Esophagus muscularis mucosa (tissue), 4 donors: ENCODE data around the gene EIF4E2. TPM values are rescaled to one million over a fixed set of nuclear protein-coding genes. Genes with fewer than 3 reads are reported as not detected.

ENCODE experiments used
- DNase-seq: peaks from one replicate; pipeline ENCODE4 v3.0.0-alpha.2; 2017; ENCODE audit errors: extremely low spot score
- H3K27ac ChIP-seq, 4 donors: fragments of 200-600 bp; sonication (generic); replicated peaks in 1 of 4; 1 replicate in 3 of 4; 2 replicates in 1 of 4; pipeline ENCODE4 v1.5.1; 2016 to 2019; ENCODE audit warnings: mild to moderate bottlenecking in 1 of 4
- H3K27me3 ChIP-seq, 4 donors: fragments of 200-600 bp; sonication (generic); one replicate each; pipeline versions ENCODE4 v1.5.1 to v1.6.0; 2016 to 2019
- H3K36me3 ChIP-seq, 4 donors: fragments of 200-600 bp; sonication (generic); one replicate each; pipeline ENCODE4 v1.5.1; 2016 to 2019
- H3K4me1 ChIP-seq, 4 donors: fragments of 200-600 bp; sonication (generic); one replicate each; pipeline ENCODE4 v1.5.1; 2016 to 2019
- H3K4me3 ChIP-seq, 4 donors: fragments of 200-600 bp; sonication (generic); 1 replicate in 2 of 4; 2 replicates in 2 of 4; pipeline ENCODE4 v1.5.1; 2016 to 2019; ENCODE audit warnings: mild to moderate bottlenecking in 4 of 4, moderate library complexity in 1 of 4
- H3K9me3 ChIP-seq, 4 donors: fragments of 200-600 bp; sonication (generic); 1 replicate in 3 of 4; 2 replicates in 1 of 4; pipeline ENCODE4 v1.5.1; 2016 to 2019
- EP300 ChIP-seq: sonication (generic); formaldehyde crosslinking; IDR thresholded peaks from one replicate; pipeline ENCODE4 v1.6.1; 2017; ENCODE audit warnings: antibody characterized with exemption
- POLR2A ChIP-seq: fragments of 450-650 bp; IDR thresholded peaks from one replicate; pipeline ENCODE4 v1.6.1; 2017; ENCODE audit warnings: antibody characterized with exemption, moderate library complexity, mild to moderate bottlenecking, low read depth
- POLR2AphosphoS5 ChIP-seq, 2 donors: sonication (generic); formaldehyde crosslinking; IDR thresholded peaks; one replicate each; pipeline ENCODE4 v1.6.1; 2017; ENCODE audit warnings: antibody characterized with exemption in 2 of 2
- WGBS: methylation state at CpG from one replicate; pipeline ENCODE4 v1.1.5; 2018; 5-methylcytosine and 5-hydroxymethylcytosine counted together
- intact Hi-C: fragments of 100-400 bp; cut with DNase I; formaldehyde crosslinking; loops from one replicate; pipeline ENCODE4 v1.15.1; 2023
- total RNA-seq, 4 donors: library from RNA; depleted of rRNA; stranded (reverse); fragments of >200 nt; gene quantifications; one replicate each; pipeline versions ENCODE4 v1.1.0 to v1.2.1, GENCODE V29; 2016
- TF ChIP-seq, protein P1 (sequence below), 3 experiments: fragments of 200-600 bp in 2 of 3; fragments of 450-650 bp in 1 of 3; sonication (generic) in 2 of 3; IDR thresholded peaks; one replicate each; pipeline ENCODE4 v1.5.1; 2017 to 2019; ENCODE audit warnings: antibody characterized with exemption in 3 of 3, mild to moderate bottlenecking in 2 of 3, moderate library complexity in 1 of 3

Gene EIF4E2
- total RNA-seq, 4 donors from 2014 or later = 37.0 to 55.8 (median 44.2) TPM

DNA sequence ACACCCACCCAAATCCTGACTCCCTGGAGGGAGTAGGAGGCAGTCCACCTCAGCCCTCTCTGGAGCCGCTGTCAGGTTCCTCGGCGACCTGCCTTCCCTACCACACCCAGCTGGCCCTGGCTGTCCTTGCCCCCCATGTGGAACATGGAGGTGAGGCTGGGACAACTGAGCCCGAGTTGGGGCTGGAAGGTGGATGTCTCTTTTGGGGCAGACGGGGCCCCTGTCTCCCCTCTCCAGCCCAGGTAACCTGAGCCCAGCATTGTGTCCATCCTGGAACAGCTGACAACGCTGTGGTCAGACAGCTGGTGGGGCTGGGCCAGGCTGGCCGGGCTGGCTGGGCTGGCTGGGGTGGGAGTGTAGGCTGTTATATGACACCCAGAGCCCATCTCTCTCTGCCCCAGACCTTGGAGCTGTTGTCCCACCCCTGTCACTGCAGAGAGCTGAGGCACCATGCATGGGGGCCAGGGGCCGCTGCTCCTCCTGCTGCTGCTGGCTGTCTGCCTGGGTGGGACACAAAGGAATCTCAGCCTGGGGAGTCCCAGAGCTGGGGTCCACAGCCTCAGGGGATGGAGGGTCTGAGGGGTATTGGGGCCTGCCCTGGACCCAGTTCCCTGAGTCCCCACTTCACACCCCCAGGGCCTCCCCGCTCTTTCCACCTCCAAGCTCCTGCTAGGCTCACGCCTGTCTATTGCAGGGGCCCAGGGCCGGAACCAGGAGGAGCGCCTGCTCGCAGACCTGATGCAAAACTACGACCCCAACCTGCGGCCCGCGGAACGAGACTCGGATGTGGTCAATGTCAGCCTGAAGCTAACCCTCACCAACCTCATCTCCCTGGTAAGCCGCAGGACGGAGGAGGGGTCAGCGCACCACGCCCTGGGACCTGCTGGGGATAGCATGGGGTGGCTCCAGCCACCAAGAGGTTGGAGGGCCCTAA is 10.9 kb upstream of the EIF4E2 start, which contains the start of gene CHRNG:
CHRNG (plus strand) TSS at position 395 of the 934 bp plus-strand sequence; CDS start at position 451, 56 bp downstream.
- intact Hi-C loops = no loop called here
- WGBS = 64% methylated on average over 14 of the region's 23 CpGs
- H3K27me3 ChIP-seq = peaks cover 0 to 68% (median 8%) of the 10 kb centered on the region in 4 donors
- no peaks in the 10 kb centered on the region for H3K4me1 ChIP-seq
- no peak within 1 kb of the TSS for H3K27ac ChIP-seq
- H3K4me3 ChIP-seq = no peak within 1 kb of the TSS
- no peaks in the 10 kb centered on the region for H3K36me3 ChIP-seq
- peaks cover 0 to 8% (median 7%) of the 10 kb centered on the region in 4 donors for H3K9me3 ChIP-seq
- no peak for DNase-seq
- TF ChIP-seq EP300 (no peak), POLR2A (no peak), POLR2AphosphoS5 (IDR thresholded peaks at IDR 0.05) (no peak)
- TF ChIP-seq, protein P1, sequence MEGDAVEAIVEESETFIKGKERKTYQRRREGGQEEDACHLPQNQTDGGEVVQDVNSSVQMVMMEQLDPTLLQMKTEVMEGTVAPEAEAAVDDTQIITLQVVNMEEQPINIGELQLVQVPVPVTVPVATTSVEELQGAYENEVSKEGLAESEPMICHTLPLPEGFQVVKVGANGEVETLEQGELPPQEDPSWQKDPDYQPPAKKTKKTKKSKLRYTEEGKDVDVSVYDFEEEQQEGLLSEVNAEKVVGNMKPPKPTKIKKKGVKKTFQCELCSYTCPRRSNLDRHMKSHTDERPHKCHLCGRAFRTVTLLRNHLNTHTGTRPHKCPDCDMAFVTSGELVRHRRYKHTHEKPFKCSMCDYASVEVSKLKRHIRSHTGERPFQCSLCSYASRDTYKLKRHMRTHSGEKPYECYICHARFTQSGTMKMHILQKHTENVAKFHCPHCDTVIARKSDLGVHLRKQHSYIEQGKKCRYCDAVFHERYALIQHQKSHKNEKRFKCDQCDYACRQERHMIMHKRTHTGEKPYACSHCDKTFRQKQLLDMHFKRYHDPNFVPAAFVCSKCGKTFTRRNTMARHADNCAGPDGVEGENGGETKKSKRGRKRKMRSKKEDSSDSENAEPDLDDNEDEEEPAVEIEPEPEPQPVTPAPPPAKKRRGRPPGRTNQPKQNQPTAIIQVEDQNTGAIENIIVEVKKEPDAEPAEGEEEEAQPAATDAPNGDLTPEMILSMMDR (IDR thresholded peaks at IDR 0.05) = no peak

DNA sequence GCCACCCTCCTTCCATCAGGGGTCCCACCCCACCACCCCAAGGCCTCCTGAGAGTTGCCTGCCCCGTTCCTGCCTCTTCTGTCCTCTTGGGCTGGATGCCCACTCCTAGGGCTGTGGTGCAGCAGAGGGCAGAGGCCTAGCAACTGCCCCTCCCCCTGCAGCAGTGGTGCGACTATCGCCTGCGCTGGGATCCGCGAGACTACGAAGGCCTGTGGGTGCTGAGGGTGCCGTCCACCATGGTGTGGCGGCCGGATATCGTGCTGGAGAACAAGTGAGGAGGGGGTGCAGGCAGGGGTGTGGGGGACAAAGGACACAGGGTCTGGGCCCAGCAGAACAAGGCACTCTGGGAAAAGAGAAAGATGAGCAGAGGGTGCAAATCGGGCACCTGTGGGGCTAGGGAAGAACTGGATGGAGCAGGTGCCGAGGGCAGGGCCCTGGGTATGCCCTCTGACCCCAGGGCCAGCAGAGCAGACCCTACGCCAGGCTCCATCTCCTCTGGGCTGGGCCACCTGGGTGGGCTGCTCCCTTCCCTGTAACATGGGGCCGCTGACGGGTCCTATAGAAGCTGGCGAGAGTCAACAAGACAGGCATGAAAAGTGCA is 9.9 kb upstream of the EIF4E2 start:
- 88% methylated on average over 17 of the region's 17 CpGs for WGBS
- no peak for DNase-seq
- no peaks in the 10 kb centered on the region for H3K36me3 ChIP-seq
- H3K27ac ChIP-seq = no peak overlapping the region
- no peak overlapping the region for H3K4me3 ChIP-seq
- intact Hi-C loops = no loop called here
- H3K27me3 ChIP-seq = peaks cover 0 to 59% (median 8%) of the 10 kb centered on the region in 4 donors
- H3K9me3 ChIP-seq = peaks cover 0 to 8% (median 7%) of the 10 kb centered on the region in 4 donors
- no peaks in the 10 kb centered on the region for H3K4me1 ChIP-seq
- no peak for TF ChIP-seq POLR2AphosphoS5 (IDR thresholded peaks at IDR 0.05)
- TF ChIP-seq, protein P1 (IDR thresholded peaks at IDR 0.05) = no peak
- no peak for TF ChIP-seq POLR2A
- TF ChIP-seq EP300 = no peak

DNA sequence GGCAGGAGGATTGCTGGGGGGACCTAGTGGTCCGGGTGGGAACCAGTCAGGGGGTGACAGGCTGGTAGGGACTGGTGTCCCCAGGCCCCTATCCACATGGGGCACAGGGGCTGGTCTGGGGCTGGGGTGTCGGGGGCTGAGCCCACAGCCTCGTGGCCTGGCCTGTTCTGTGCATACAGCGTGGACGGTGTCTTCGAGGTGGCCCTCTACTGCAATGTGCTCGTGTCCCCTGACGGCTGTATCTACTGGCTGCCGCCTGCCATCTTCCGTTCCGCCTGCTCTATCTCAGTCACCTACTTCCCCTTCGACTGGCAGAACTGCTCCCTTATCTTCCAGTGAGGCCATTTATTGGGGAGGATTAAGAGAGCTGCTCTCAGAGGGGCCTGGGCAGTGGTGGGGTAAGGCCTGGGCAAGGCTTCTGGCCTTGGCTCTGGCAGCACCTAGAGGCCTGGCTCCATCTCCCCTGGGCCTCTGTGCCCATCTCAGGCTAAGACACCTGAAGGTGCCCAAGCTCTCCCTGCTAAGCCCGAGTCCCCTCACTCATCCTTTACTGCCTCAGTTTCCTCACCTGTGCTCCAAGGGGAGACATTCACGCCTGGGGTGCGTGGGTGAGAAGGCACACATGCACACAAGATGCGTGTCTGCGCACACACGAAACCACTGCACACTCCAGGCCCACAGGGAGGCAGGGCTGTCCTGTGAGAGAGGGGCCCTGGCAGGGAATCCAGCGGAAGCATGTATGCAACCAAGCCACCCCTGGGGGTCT is 9.1 kb upstream of the EIF4E2 start:
- Histone ChIP-seq H3K27ac (no peak overlapping the region), H3K36me3 (no peaks in the 10 kb centered on the region), H3K4me3 (no peak overlapping the region), H3K9me3 (peaks cover 0 to 3% (median 2%) of the 10 kb centered on the region in 4 donors), H3K27me3 (peaks cover 0 to 50% (median 8%) of the 10 kb centered on the region in 4 donors), H3K4me1 (no peaks in the 10 kb centered on the region)
- no peak for DNase-seq
- 67% methylated on average over 18 of the region's 19 CpGs for WGBS
- TF ChIP-seq EP300 (no peak), POLR2AphosphoS5 (IDR thresholded peaks at IDR 0.05) (no peak)
- TF ChIP-seq, protein P1 (IDR thresholded peaks at IDR 0.05) = no peak
- intact Hi-C loops = no loop called here

DNA sequence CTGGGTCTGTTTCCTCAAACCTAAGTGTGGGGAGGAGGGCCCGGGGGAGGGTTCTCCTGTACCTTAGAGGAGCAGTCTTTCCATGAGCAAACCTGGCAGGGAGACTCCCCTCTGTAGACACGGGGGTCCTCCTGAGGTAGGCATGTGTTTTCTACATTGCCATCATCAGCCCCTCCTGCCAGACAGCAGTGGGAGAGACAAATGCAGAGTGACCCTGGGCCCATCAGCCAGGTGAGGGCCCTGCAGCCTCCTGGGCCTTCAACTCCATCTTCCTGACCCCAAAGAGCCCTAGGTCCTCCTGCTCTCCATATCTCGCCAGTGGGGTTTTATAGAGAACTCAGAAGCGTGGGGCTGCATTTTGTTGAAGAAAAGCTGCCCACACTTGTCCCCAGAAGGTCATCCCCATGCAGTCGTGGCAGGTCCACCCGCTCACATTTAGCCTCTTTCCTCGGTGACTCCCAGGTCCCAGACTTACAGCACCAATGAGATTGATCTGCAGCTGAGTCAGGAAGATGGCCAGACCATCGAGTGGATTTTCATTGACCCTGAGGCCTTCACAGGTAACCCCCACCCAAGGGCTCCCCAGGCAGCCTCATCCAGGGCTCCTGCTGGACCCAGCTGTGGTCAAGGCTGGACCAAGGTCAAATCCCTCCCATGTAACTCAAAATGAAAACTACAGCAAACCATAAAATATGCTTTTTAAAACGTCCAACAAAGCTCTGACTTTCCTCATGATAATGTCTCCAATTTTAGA is 8.4 kb upstream of the EIF4E2 start:
- no peaks in the 10 kb centered on the region for H3K9me3 ChIP-seq
- H3K27me3 ChIP-seq = peaks cover 0 to 43% (median 5%) of the 10 kb centered on the region in 4 donors
- TF ChIP-seq, protein P1 (IDR thresholded peaks at IDR 0.05) = no peak
- TF ChIP-seq POLR2A (no peak), POLR2AphosphoS5 (IDR thresholded peaks at IDR 0.05) (no peak), EP300 (no peak)
- no peak overlapping the region for H3K4me3 ChIP-seq
- 65% methylated on average over 5 of the region's 9 CpGs for WGBS
- no peaks in the 10 kb centered on the region for H3K4me1 ChIP-seq
- DNase-seq = no peak
- peaks cover 0 to 7% (median 0%) of the 10 kb centered on the region in 4 donors for H3K36me3 ChIP-seq
- no peak overlapping the region for H3K27ac ChIP-seq
- intact Hi-C loops = no loop called here
